ENCODE data around the gene STAG3.
"Not testable (repeated sequence)": the region's sequence is repeated elsewhere in the genome, so short reads cannot be mapped to it uniquely, and the experiment has no call there.

The STAG3 gene

DNA sequence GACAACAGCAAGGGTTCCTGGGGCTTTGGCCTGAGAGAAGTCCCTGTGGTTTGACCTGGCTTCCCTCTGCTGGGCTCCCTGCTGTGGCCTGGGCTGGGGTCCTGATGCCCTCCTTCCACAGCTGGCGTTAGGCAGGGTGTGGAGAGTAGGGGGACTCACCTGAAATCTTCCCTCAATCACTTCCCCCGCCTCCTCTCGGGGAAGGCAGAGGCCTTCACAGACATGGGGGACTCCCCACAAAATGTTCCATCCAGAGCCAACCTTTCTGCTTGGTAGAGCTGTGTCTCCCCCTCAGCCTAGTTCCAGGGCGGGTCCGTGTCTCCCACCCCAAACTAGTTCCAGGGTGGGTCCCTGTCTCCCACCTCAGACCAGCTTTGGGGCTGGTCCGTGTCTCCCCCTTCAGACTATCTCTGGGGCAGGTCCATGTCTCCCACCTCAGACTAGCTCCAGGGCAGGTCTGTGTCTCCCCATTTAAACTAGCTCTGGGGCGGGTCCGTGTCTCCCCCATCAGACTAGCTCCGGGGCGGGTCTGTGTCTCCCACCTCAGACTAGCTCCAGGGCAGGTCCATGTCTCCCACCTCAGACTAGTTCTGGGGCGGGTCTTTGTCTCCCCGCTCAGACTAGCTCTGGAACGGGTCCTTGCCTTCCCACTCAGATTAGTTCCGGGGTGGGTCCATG, 44.2 kb downstream of the STAG3 start:
- Histone ChIP-seq H2AK5ac (ENCODE audit: low read length) (no peak overlapping the region), H3K79me1 (ENCODE audit: low read length) (no peaks in the 10 kb centered on the region), H3K14ac (ENCODE audit: low read length) (no peak overlapping the region), H3K23ac (ENCODE audit: low read length) (no peak overlapping the region), H4K8ac (ENCODE audit: low read depth, low read length) (no peak overlapping the region), H3K4ac (ENCODE audit: low read depth, low read length) (no peak overlapping the region), H3K27ac (ENCODE audit: low read depth, low read length) (no peak overlapping the region), H2BK120ac (ENCODE audit: insufficient read depth, low read length, poor library complexity) (no peak overlapping the region), H2BK12ac (ENCODE audit: low read length) (no peak overlapping the region), H3K4me2 (ENCODE audit: low read length) (no peak overlapping the region), H3K36me3 (ENCODE audit: control insufficient read depth in 1 of 2, insufficient read depth in 2 of 2, low read length in 2 of 2) (peaks cover 12 to 15% of the 10 kb centered on the region in 2 experiments), H4K12ac (ENCODE audit: low read depth, low read length) (no peak overlapping the region), H3K9me3 (ENCODE audit: insufficient read depth, low read depth, low read length) (no peaks in the 10 kb centered on the region), H3K27me3 (ENCODE audit: insufficient read depth, low read length) (no peaks in the 10 kb centered on the region), H3K4me3 (ENCODE audit: low read depth, low read length) (no peak overlapping the region), H3K4me1 (ENCODE audit: control insufficient read depth in 1 of 2, insufficient read depth in 2 of 2, low read length in 2 of 2) (peaks cover 0 to 2% of the 10 kb centered on the region in 2 experiments), H2BK5ac (ENCODE audit: low read depth, low read length, poor library complexity) (no peak overlapping the region), H3K18ac (ENCODE audit: low read length) (no peak overlapping the region), H3K79me2 (ENCODE audit: control insufficient read depth, insufficient read depth, low read length, poor library complexity) (no peaks in the 10 kb centered on the region), H2AFZ (ENCODE audit: insufficient read depth, low read length, poor library complexity) (no peak overlapping the region), H3K9ac (ENCODE audit: low read length) (no peak overlapping the region), H4K91ac (ENCODE audit: low read depth, low read length) (no peak overlapping the region)
- WGBS (ENCODE audit: extremely low coverage, insufficient coverage, insufficient read length) = no CpG with 5 or more reads among the region's 14 CpGs
- DNase-seq = no peak

DNA sequence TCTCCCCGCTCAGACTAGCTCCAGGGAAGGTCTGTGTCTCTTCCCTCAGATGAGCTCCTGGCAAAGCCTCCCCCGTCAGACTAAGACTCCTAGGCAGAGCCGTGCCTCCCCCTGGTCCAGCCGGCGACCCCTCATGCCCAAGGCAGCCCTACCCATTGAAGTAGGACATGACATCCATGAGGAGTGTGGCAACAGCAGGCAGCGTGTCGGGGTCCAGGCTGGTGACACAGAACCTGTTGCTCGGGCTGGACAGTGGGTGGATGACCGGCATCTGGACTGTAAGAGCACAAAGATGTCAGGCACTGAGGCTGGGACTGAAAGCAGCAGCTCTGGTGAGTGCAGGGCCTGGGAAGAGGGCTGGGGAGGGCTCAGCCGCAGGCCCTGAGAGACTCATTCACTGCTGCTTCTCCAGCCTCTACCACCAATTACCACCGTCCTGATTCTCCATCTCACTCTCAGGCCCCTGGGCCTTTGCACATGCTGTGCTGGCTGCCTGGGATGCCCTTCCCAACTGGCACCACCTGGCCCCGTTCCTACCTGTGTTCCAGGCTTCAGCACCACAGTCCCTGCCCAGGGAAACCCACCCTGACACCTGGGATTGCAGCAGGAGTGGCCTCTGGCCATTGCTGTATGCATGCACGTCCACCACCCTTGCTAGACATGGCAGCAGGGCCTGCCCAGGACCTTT, 44.9 kb downstream of the STAG3 start:
- no peaks in the 10 kb centered on the region for H3K79me2 ChIP-seq (ENCODE audit: control insufficient read depth, insufficient read depth, low read length, poor library complexity)
- no peak overlapping the region for H3K9ac ChIP-seq (ENCODE audit: low read length)
- H3K27ac ChIP-seq (ENCODE audit: low read depth, low read length) = no peak overlapping the region
- no peak overlapping the region for H3K4ac ChIP-seq (ENCODE audit: low read depth, low read length)
- H4K8ac ChIP-seq (ENCODE audit: low read depth, low read length) = no peak overlapping the region
- H4K91ac ChIP-seq (ENCODE audit: low read depth, low read length) = no peak overlapping the region
- H3K4me1 ChIP-seq (ENCODE audit: control insufficient read depth in 1 of 2, insufficient read depth in 2 of 2, low read length in 2 of 2) = peaks cover 0 to 2% of the 10 kb centered on the region in 2 experiments
- H2BK120ac ChIP-seq (ENCODE audit: insufficient read depth, low read length, poor library complexity) = no peak overlapping the region
- no peaks in the 10 kb centered on the region for H3K9me3 ChIP-seq (ENCODE audit: insufficient read depth, low read depth, low read length)
- H3K4me2 ChIP-seq (ENCODE audit: low read length) = no peak overlapping the region
- WGBS (ENCODE audit: extremely low coverage, insufficient coverage, insufficient read length) = no CpG with 5 or more reads among the region's 13 CpGs
- no peaks in the 10 kb centered on the region for H3K27me3 ChIP-seq (ENCODE audit: insufficient read depth, low read length)
- no peak overlapping the region for H4K12ac ChIP-seq (ENCODE audit: low read depth, low read length)
- no peak overlapping the region for H2AK5ac ChIP-seq (ENCODE audit: low read length)
- DNase-seq = no peak
- H2BK5ac ChIP-seq (ENCODE audit: low read depth, low read length, poor library complexity) = no peak overlapping the region
- H2AFZ ChIP-seq (ENCODE audit: insufficient read depth, low read length, poor library complexity) = no peak overlapping the region
- H3K23ac ChIP-seq (ENCODE audit: low read length) = no peak overlapping the region
- H3K18ac ChIP-seq (ENCODE audit: low read length) = no peak overlapping the region
- no peaks in the 10 kb centered on the region for H3K79me1 ChIP-seq (ENCODE audit: low read length)
- no peak overlapping the region for H2BK12ac ChIP-seq (ENCODE audit: low read length)
- H3K4me3 ChIP-seq (ENCODE audit: low read depth, low read length) = no peak overlapping the region
- peaks cover 12 to 15% of the 10 kb centered on the region in 2 experiments for H3K36me3 ChIP-seq (ENCODE audit: control insufficient read depth in 1 of 2, insufficient read depth in 2 of 2, low read length in 2 of 2)
- H3K14ac ChIP-seq (ENCODE audit: low read length) = no peak overlapping the region

GRCh38 chr7:100223376-100223927, 45.7 kb downstream of the STAG3 start:
- H3K36me3 ChIP-seq (ENCODE audit: control insufficient read depth in 1 of 2, insufficient read depth in 2 of 2, low read length in 2 of 2) = peaks cover 12 to 15% of the 10 kb centered on the region in 2 experiments
- not testable (repeated sequence) for H3K9me3 ChIP-seq (ENCODE audit: insufficient read depth, low read depth, low read length); H3K9ac ChIP-seq (ENCODE audit: low read length); H3K4me2 ChIP-seq (ENCODE audit: low read length); H3K27me3 ChIP-seq (ENCODE audit: insufficient read depth, low read length); H3K4ac ChIP-seq (ENCODE audit: low read depth, low read length); H4K91ac ChIP-seq (ENCODE audit: low read depth, low read length); H2AFZ ChIP-seq (ENCODE audit: insufficient read depth, low read length, poor library complexity); H3K4me3 ChIP-seq (ENCODE audit: low read depth, low read length); H4K12ac ChIP-seq (ENCODE audit: low read depth, low read length); DNase-seq; H2BK12ac ChIP-seq (ENCODE audit: low read length); H3K4me1 ChIP-seq (ENCODE audit: control insufficient read depth in 1 of 2, insufficient read depth in 2 of 2, low read length in 2 of 2); H2BK5ac ChIP-seq (ENCODE audit: low read depth, low read length, poor library complexity); H3K79me1 ChIP-seq (ENCODE audit: low read length); H3K14ac ChIP-seq (ENCODE audit: low read length); H4K8ac ChIP-seq (ENCODE audit: low read depth, low read length); H3K79me2 ChIP-seq (ENCODE audit: control insufficient read depth, insufficient read depth, low read length, poor library complexity); H2AK5ac ChIP-seq (ENCODE audit: low read length); H3K27ac ChIP-seq (ENCODE audit: low read depth, low read length); H3K18ac ChIP-seq (ENCODE audit: low read length); H3K23ac ChIP-seq (ENCODE audit: low read length); H2BK120ac ChIP-seq (ENCODE audit: insufficient read depth, low read length, poor library complexity)
- WGBS (ENCODE audit: extremely low coverage, insufficient coverage, insufficient read length) = no CpG with 5 or more reads among the region's 17 CpGs

GRCh38 chr7:100224891-100225290, 47.2 kb downstream of the STAG3 start:
- H3K27ac ChIP-seq (ENCODE audit: low read depth, low read length); H2BK120ac ChIP-seq (ENCODE audit: insufficient read depth, low read length, poor library complexity); H4K8ac ChIP-seq (ENCODE audit: low read depth, low read length); H2BK12ac ChIP-seq (ENCODE audit: low read length); H4K91ac ChIP-seq (ENCODE audit: low read depth, low read length); H3K4me1 ChIP-seq (ENCODE audit: control insufficient read depth in 1 of 2, insufficient read depth in 2 of 2, low read length in 2 of 2); H3K9ac ChIP-seq (ENCODE audit: low read length); H3K79me1 ChIP-seq (ENCODE audit: low read length); H3K4ac ChIP-seq (ENCODE audit: low read depth, low read length); H2AFZ ChIP-seq (ENCODE audit: insufficient read depth, low read length, poor library complexity); H4K12ac ChIP-seq (ENCODE audit: low read depth, low read length); H3K27me3 ChIP-seq (ENCODE audit: insufficient read depth, low read length); H3K18ac ChIP-seq (ENCODE audit: low read length); H3K4me3 ChIP-seq (ENCODE audit: low read depth, low read length); H3K4me2 ChIP-seq (ENCODE audit: low read length); H3K79me2 ChIP-seq (ENCODE audit: control insufficient read depth, insufficient read depth, low read length, poor library complexity); H3K23ac ChIP-seq (ENCODE audit: low read length); H3K9me3 ChIP-seq (ENCODE audit: insufficient read depth, low read depth, low read length); H2BK5ac ChIP-seq (ENCODE audit: low read depth, low read length, poor library complexity); H3K14ac ChIP-seq (ENCODE audit: low read length); DNase-seq; H2AK5ac ChIP-seq (ENCODE audit: low read length): not testable (repeated sequence)
- H3K36me3 ChIP-seq (ENCODE audit: control insufficient read depth in 1 of 2, insufficient read depth in 2 of 2, low read length in 2 of 2) = peaks cover 12 to 15% of the 10 kb centered on the region in 2 experiments
- no CpG with 5 or more reads among the region's 6 CpGs for WGBS (ENCODE audit: extremely low coverage, insufficient coverage, insufficient read length)

Measured in trophoblast cell (in vitro differentiated cells and primary cell).